Measurements from ENCODE around the gene MEF2C. TPM values are rescaled to one million over a fixed set of nuclear protein-coding genes. Genes with fewer than 3 reads are reported as not detected.
A peak's percentile ranks its signal among the peaks of the same experiment; 100 is the strongest.

Gene MEF2C
- total RNA-seq, 1 donor from 2014 or later: 1.8 TPM

DNA sequence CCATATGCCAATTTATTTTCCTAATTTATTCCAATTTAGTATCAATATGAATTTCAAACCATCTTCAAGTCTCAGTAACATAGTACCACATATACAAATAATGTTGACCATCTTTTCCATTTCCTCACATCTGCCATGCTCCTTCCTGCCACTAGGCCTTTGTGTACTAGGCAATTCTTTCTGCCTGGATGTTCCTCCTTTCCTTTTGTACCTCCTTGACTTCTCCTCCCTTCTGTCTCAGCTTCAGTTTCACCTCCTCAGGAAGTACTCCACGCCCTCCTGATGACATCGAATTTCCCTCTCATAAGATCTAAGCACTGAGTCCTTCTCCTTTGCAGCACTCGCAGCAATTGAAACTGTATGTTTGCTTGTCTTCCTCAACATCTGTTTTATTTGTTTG is 53.9 kb downstream of the MEF2C start:
- no peak for DNase-seq (ENCODE audit: low read depth)

DNA sequence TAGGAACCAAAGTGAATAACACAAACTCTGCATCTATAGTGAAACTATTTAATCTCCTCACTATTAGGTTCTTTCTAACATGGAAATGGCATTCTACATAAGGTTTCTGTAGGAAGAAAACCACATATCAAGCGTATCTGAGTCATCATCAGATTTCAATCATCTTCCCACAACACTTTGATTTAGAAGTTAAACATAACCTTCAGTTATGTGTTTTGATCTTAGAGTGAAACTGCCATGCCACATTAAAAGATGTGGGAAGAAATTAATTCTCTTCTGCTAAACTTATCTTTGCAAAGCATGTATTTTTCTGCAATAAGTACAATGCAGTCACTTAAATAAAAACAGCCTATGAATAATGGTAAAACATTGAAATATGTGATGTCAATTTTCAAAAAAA is 55.0 kb downstream of the MEF2C start:
- no peak for DNase-seq (ENCODE audit: low read depth)

DNA sequence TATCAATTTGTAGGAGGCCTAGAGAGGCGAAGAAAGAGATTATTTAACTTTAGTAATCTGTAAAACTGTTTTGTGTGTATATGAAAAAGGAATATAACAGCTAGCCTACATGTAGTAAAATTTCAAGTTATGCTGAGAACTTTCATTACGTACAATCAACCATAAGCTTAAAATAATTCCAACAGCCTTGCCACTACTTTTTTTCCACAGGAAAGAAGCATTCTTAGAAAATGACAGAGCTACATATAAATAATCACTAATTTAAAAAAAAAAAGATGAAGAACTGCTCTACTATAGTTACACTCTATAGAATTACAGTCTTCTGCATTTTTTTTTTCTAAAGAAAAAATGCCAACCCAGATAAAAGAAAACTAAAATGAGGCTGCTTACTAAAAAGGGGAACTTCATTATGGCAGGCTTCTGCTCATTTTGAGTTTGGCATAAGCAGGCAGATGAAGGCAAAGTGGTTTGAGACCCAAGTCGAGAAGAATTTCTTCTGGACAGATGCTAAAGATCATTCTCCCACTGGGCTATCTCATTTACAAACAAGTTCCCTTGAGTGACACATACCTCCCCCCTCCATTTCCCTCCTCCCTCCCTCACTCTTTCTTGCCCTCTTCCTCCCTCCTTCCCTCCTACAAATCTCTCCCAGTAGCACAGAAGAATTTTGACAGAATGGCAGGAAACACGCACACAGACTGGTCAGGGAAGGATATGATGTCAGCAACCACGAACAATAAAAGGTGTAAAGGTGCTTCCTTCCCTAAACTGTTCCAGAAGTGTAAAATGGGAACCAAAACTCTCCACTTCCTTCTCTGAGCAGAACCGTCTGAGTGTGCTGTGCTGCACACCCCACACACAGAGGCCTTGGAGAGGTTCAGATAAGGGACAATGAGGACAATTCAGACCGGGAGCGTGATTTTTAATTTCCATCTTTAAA is 56.1 kb downstream of the MEF2C start:
- DNase-seq (ENCODE audit: low read depth): peak; percentile 56

DNA sequence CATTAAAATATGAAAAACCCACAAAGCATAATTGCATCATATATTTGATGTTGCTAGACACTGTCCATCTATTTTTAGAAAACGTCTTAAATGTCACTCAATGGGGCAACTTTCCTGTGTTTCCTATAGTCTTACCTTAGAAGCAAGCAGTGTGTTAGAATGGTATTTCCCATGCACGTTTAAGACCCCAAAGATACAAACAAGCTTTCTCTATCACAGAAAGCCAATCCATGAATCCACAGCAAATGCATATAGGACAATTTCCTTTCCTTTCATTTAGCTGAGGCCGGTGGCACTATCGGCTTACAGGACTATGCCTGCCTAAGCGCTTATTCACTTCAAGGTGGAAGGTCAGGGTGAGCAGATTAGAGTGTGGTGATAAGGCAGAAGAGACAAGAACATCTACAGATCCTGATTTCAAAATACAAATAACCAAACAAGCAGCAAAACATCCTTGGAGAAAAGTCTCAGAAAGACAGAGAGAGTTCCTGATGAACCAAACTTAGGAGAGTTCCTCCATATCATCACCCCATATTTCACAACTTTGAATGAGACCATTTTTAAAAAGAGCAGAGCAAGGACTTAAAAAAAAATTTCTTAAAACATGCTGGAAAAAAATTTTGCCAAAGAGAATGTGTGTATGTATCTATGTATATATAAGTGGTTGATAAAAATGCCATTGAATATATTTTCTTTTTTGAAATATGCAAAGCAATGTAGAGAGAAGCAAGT is 57.2 kb downstream of the MEF2C start:
- DNase-seq (ENCODE audit: low read depth): no peak

DNA sequence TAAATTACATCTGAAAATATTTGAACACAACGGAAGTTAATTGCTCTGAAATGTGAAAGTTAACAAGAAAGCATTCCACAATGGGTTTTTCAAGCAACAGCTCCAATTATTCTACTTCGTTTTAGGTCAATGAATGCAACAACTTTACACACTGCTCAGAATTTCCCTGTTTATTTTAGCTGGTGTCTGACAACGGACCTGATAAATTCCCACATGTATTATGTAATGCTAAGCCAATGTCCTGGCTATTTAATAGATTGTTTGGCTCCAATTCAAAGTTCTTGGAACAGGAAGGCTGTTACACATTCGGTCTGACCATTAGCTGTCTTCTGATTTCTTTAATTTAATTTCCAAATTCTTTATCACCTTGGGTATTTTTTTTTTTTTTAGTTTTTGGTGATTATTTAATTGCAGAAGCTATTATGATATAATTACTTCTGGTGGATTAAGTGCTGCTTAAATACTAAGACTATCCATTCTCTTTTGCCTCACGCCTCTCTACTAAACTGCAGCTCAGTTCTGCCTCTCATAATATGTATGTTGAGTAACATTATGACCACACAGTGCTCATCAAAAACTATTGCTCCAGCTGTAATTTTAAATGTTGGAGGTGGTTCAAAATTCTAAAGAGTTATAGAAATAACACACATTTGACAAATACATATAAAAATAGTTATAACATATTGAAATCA is 57.9 kb downstream of the MEF2C start:
- DNase-seq (ENCODE audit: low read depth): peak; percentile 91

DNA sequence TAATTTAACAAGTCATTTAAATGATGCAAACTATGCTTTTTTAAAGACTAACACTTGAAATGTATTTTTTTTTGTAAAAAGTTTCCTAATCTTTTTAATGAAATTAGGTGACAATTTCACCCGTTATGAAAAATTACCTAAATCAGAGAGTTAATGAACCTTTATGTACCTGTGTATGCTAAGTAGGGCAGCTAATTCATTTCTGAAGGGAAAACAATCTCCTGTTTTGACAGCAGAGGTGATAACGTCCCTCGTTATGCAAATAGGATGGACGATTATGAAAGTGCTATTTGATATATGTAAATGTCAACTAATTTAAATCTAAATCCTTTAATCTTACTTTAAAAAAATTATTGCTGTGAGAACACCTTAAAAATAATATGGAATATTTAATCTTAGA is 58.8 kb downstream of the MEF2C start:
- no peak for DNase-seq (ENCODE audit: low read depth)

DNA sequence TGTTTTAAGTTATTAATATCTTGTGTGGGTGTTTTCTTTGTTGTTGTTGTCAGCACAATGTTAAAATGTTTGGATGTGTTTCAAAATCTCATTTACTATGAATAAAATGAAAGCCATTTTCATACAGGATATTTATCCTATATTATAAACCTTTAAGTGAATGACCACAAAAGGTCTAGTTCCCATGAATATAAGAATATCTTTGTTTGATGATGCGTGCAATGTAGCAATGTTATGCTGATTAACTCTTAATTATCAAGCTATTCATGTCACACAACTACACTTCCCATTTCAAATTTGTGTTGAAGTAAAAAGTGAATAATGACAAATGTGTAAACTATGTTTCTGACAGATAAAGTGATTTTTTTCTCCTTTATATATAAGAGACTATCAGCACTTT is 59.8 kb downstream of the MEF2C start:
- no peak for DNase-seq (ENCODE audit: low read depth)

DNA sequence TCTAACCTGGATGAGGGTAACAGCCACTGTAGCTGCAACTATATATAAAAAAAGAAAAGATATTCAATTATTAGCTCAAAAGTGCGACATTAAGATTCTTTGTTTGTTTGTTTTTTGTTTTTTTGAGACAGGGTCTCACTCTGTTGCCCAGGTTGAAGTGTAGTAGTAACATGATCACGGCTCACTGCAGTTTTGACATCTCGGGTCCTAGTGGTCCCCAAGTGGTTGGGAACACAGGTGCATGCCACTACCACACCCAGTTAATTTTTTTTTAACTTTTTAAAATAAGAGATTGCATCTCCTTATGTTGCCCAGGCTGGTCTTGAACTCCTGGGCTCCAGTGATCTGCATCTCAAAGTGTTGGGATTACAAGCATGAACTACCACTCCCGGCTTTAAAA is 61.8 kb downstream of the MEF2C start:
- no peak for DNase-seq (ENCODE audit: low read depth)

DNA sequence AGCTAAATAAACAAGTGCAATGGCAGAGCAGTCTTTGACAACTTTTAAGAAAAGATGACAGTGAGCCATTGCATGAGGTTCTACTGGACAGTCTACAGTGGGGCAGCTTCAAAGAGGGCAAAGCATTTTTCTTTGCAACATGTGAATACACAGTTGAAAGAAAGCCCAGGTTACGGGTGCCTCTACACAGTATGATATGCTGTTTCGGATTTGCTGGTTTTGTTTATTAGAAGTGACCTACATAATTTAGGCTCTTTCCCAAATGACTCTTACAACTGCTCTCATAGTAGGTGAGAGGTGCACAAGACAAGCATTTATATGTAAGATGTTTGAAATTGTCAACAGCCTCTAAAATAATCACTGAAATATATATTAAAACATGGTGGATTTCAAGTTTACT is 62.4 kb downstream of the MEF2C start:
- no peak for DNase-seq (ENCODE audit: low read depth)

DNA sequence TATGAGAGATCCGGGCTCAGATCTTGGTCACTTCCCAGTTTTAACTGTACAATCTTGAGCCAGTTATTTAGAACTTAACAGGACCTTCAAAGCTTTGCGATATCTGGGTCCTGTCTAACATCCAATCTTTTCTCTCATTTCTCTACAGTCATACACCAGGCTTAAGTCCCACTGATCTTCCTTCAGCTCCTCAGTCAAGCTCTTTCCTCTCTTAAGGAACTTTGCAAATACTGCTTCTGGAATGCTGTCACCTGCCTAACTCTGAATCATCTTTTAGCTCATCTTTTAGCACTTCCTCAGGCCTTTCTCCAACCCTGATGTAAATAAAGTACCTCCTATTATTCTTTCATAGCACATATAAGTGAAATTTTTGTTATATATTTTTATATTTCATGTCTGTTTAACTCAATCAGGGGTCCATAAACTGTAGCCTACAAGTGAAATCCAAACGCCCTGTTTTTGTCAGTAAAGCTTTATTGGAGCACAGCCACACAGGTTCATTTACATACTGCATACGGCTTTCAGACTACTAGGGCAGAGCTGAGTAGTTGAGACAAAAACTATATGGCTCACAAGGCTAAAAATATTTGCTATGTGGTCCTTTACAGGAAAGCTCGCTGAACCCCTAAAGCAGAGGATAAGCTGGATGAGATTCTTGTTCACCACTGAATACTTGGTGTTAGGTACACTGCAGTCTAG is 63.5 kb downstream of the MEF2C start:
- DNase-seq (ENCODE audit: low read depth): no peak

DNA sequence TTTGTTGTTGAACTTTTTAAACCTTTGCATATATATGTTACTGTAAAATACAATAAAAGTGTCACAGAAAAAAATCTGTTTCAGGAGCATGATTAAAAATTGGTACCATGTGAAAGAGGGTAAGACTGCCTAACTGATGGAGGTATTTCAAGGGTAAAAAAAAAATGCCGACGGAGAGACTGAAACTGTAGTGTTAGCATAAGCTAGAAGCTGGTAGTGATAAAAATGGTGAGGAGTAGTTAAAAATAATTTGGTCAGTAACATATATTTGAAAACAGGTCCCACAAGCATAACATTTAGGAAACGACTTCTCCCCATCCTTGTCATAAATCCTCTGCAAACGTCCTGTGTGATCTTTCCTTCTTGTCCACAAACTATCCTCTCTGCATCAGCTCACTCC is 64.7 kb downstream of the MEF2C start:
- no peak for DNase-seq (ENCODE audit: low read depth)

DNA sequence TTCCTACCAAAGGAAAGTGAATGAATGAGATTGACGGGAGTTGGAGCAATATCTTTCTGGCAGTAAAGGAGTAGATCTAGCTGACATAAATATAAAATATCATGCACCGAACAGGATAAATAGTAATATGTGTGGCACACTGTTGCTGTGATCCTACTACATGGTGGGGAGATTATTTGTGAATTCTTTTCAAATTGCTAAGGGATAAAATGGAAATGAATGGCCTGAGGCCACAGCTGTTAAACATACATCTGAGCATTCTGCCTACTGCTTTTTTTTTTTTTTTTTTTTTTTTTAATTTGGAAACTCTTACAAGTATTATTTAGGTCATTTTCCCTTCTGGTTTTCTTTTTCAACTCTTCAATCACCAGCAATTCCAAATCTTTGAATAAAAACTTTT is 66.8 kb downstream of the MEF2C start:
- no peak for DNase-seq (ENCODE audit: low read depth)

DNA sequence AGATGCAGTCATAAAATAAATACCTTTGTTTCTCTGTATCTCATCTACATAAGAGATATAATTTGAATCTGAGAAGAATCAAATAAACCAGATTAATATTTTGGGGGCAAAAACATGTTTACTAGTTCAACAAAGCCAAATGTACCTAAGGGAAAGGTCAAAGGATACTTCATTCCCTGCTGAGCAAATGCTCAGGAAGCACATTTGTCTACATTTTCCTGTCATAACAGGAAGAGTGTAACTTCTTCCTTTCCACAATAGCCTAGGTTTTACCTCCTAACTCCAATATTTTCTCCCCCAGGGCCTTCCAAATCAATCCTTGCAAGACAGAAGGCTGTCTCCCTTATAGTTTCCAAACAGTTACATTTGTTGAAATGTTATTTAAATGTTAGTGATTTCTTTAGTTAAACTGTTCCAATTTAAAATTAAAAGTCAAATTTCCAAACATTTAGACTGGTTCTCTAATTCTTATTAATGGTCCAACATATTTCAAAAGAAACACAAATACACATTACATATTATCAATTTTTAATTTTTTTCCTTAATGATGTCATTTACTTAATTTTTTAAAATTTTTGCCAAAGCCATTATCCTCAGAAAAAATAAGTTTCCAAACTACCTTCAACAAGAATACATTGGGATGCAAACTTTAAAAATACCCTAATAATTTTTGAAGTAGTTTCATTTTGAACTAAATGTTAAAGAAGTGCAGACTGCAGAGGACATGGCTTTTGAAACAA is 67.8 kb downstream of the MEF2C start:
- no peak for DNase-seq (ENCODE audit: low read depth)

DNA sequence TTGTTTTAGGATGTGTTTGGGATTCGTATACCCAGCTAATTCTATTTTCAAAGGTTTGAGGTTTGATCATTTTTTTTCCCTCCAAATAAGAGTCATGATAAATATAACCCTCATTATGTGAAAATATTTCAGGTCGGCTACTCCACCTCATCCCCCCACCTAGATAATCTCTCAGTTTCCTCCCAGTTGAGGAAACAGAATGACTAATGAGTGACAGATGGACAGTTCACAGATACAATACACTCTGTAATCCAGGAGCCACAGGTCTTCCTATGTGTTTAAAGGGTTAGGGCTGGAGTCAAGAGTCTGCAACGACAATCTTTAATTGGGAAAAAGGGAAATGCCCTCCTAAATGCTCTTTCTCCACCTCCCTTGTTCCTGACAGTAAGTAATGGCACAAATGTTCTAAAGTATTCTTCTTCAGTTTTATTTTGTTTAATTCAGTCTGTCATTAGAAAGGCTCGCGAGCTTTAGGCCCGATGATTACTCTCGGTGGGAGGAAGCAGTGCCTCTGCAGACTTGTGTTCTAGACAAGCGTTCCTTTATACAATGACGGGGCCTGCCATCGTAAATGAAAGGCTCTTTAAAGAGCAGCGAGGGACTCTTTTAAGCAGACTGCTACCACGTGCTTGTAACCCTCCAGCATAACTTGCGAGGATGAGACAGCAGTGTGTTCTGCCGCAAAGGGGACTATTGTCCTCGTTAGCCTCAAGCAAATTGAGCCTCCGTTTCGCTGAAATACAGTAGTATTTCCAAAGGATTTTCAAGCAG is 69.0 kb downstream of the MEF2C start:
- DNase-seq (ENCODE audit: low read depth): no peak

DNA sequence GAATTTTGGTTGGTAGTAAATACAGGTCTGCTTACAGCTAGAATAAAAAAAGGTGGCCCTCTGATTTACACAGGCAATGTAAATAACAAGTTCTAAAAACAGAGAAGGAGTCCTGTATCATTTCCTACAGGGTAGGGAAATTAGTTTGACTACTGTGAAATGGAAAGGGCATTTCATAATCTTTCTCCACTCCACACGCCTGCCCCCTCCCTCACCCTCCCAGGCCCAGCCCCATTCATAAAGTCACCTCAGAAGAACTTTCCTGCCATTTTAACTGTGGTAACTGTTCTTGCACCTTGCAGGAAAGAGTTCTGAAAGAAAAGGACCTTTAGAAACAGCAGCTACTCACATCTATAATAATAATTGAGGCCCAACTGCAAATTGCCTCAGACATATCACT is 69.7 kb downstream of the MEF2C start:
- DNase-seq (ENCODE audit: low read depth): no peak

DNA sequence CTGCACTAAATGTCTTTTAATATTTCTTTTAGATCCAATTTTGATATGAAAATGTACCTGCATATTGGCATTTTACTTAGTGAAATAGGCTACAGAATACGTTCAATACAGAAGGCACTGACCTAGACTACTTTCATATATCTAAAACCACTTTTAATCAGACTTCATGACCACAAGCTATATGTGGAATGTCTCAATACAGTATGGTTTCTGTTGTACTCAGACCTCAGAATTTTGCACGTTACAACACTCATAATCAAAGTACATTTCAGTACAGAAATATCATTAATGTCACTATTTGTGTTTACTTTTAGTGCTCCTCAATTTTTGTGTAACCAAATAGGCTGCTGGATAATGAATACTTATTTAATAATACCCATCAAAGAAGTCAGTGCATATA is 74.8 kb downstream of the MEF2C start:
- DNase-seq (ENCODE audit: low read depth): no peak

DNA sequence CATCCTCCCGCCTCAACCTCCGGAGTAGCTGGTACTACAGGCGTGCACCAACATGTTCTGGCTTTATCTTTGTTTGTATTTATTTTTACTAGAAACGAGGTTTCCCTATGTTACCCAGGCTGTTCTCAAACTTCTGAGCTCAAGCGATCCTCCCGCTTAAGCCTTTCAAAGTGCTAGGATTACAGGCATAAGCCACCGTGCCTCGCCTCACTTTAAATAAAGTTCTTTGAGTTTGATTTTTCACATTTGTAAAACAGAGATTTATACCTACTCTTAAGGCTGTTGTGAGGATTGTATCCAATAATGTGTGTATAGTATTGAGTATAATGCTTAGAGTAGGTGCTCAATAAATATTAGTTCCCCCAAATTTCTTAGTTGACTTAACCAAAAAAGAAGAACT is 75.7 kb downstream of the MEF2C start:
- DNase-seq (ENCODE audit: low read depth): no peak

DNA sequence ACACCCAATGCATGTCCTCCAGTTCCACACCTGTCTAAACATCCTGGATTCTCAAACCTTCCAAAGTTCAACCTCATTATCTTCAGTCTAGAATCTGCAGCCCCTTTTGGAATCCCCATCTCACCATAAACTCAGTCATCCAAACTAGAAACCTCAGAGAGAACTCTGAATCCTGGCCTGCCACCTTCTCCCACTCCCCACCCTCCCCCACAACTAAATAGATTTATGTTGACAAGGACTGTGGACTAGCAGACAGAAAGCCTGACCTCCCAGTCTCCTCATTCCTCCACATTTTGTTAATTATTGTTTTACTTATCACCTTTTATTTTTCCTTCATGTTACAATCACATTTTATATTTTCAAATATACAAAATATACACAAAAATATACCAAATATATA is 76.6 kb downstream of the MEF2C start:
- DNase-seq (ENCODE audit: low read depth): no peak

DNA sequence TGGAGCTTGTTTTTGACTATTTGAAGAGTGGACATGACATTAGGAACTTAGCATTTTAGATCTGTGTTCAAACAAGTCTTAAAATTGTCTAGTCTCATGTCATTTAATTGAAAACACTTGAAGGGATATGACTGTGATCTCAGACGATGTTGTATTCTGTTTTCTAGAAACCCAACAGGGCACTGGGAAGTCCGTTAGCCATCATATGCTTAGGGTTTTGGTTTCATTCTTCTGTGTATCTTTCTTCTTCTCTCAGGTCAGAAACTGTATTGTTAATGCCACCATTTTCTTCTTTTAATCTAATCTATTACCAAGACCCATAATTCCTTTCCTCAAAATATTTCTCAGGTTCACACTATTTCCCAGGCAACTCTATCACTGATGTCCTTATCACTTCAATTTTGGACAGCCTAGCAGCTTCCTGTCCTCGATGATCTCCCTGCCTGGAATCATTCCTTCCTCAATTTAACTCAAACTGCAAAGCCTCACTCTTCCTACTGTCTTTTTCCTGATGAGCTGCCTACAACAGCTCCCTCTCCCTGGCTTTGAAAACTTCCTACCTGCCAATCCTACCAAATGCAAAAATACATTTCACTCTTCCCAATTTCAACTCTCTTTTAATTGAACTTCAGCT is 77.7 kb downstream of the MEF2C start:
- no peak for DNase-seq (ENCODE audit: low read depth)

DNA sequence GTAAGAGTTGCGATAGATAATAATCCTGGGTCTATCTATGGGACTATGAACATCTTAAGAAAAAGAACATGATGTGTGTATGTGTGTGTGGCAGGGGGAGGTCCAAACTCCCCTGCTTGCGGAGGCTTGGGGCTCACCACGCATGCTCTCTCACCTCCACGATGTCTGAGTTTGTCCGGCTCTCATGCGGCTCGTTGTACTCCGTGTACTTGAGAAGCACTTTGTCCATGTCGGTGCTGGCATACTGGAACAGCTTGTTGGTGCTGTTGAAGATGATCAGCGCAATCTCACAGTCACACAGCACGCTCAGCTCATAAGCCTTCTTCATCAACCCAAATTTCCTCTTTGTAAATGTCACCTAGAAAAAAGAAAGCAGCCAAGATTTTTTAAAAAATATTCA is 78.5 kb downstream of the MEF2C start:
- DNase-seq (ENCODE audit: low read depth): no peak

Measured in renal cortical epithelial cell (primary cell).